SK-N-SH (cell line): ENCODE measurements around the gene ZNF346. TPM values are rescaled to one million over a fixed set of nuclear protein-coding genes. Genes with fewer than 3 reads are reported as not detected.

Source experiments
- CTCF ChIA-PET: fragments of 300-600, 350-600 bp; formaldehyde crosslinking; extraction: SDS; loops from one replicate; lab custom pipeline; 2021; lab: Yijun Ruan, JAX
- POLR2A ChIA-PET: fragments of 350-600 bp; sonication (Branson Sonifier 250); formaldehyde crosslinking; extraction: SDS; loops from one replicate; lab custom pipeline; 2020; ENCODE audit warnings: antibody characterized with exemption, inconsistent platforms; lab: Yijun Ruan, JAX
- DNase-seq: peaks from one replicate; pipeline ENCODE4 v3.0.0; 2012
- H2AFZ ChIP-seq: fragments of 200-600 bp; sonication (generic); 2 replicates; pipeline ENCODE4 v1.8.1; 2016; ENCODE audit warnings: antibody characterized with exemption, mild to moderate bottlenecking, low read depth
- H3F3A ChIP-seq: fragments of 200-600 bp; sonication (generic); replicated peaks from 2 replicates; pipeline ENCODE3; 2016; ENCODE audit warnings: antibody characterized with exemption, mild to moderate bottlenecking; ENCODE audit not compliant: insufficient read depth
- H3K27ac ChIP-seq, 2 experiments: fragments of 200-500 bp in 1 of 2; fragments of 200-600 bp in 1 of 2; sonication (Bioruptor generic) in 1 of 2; sonication (generic), shearing (Covaris generic) in 1 of 2; 2 replicates each; pipeline versions ENCODE4 v1.5.1 to v1.6.1; 2014 to 2016; ENCODE audit warnings: low read depth in 2 of 2, inconsistent platforms in 1 of 2, low read length in 1 of 2, mild to moderate bottlenecking in 1 of 2, mixed read lengths in 1 of 2
- H3K27me3 ChIP-seq: fragments of 200-600 bp; sonication (generic), shearing (Covaris generic); 2 replicates; pipeline ENCODE4 v1.6.1; 2016; ENCODE audit warnings: mixed run types; ENCODE audit not compliant: insufficient read depth
- H3K36me3 ChIP-seq, 2 experiments: fragments of 200-500 bp in 1 of 2; fragments of 200-600 bp in 1 of 2; sonication (Bioruptor generic) in 1 of 2; sonication (generic) in 1 of 2; replicated peaks in 1 of 2; 2 replicates each; pipeline versions ENCODE3 to v1.5.1; 2014 to 2016; ENCODE audit warnings: low read length in 1 of 2, mild to moderate bottlenecking in 1 of 2; ENCODE audit not compliant: insufficient read depth in 2 of 2, control insufficient read depth in 1 of 2
- H3K4me1 ChIP-seq, 2 experiments: fragments of 200-500 bp in 1 of 2; fragments of 200-600 bp in 1 of 2; sonication (Bioruptor generic) in 1 of 2; sonication (generic), shearing (Covaris generic) in 1 of 2; 2 replicates each; pipeline versions ENCODE4 v1.5.1 to v1.6.1; 2014 to 2016; ENCODE audit warnings: low read depth in 1 of 2, low read length in 1 of 2, mixed run types in 1 of 2; ENCODE audit not compliant: insufficient read depth in 2 of 2, control insufficient read depth in 1 of 2
- H3K4me2 ChIP-seq: fragments of 200-600 bp; sonication (generic), shearing (Covaris generic); 2 replicates; pipeline ENCODE4 v1.6.1; 2017; ENCODE audit warnings: mixed run types
- H3K4me3 ChIP-seq, 2 experiments: fragments of 200-500 bp in 1 of 2; fragments of 200-600 bp in 1 of 2; sonication (Bioruptor generic) in 1 of 2; sonication (generic), shearing (Covaris generic) in 1 of 2; 2 replicates each; pipeline versions ENCODE4 v1.5.1 to v1.8.1; 2014 to 2016; ENCODE audit warnings: low read depth in 2 of 2, inconsistent platforms in 1 of 2, low read length in 1 of 2, mild to moderate bottlenecking in 1 of 2, mixed read lengths in 1 of 2, moderate library complexity in 1 of 2
- H3K79me2 ChIP-seq: fragments of 200-600 bp; sonication (generic); 2 replicates; pipeline ENCODE4 v1.8.1; 2017; ENCODE audit warnings: mild to moderate bottlenecking; ENCODE audit not compliant: insufficient read depth
- H3K9ac ChIP-seq: fragments of 200-600 bp; sonication (generic); 2 replicates; pipeline ENCODE4 v1.6.1; 2017; ENCODE audit warnings: mixed run types
- H3K9me2 ChIP-seq: fragments of 200-600 bp; sonication (generic); 2 replicates; pipeline ENCODE4 v1.6.1; 2017; ENCODE audit warnings: mixed run types
- H3K9me3 ChIP-seq: fragments of 200-600 bp; sonication (generic); 2 replicates; pipeline ENCODE4 v1.6.1; 2017; ENCODE audit warnings: mixed run types, mild to moderate bottlenecking, moderate library complexity
- H4K20me1 ChIP-seq: fragments of 200-600 bp; sonication (generic); 2 replicates; pipeline ENCODE4 v1.6.1; 2017; ENCODE audit warnings: mild to moderate bottlenecking, mixed run types; ENCODE audit not compliant: insufficient read depth
- EP300 ChIP-seq, 2 experiments: IDR thresholded peaks; 2 replicates each; pipeline versions ENCODE4 v1.4.0 to v1.6.1; 2012; ENCODE audit warnings: borderline replicate concordance in 1 of 2, low read depth in 1 of 2, low read length in 1 of 2
- EZH2phosphoT487 ChIP-seq: fragments of 200-600 bp; sonication (generic); IDR thresholded peaks from 2 replicates; pipeline ENCODE4 v1.6.1; 2017; ENCODE audit warnings: low read depth, mixed run types, mild to moderate bottlenecking, antibody characterized with exemption, moderate library complexity, borderline replicate concordance
- FOXJ3 ChIP-seq: sonication (generic); formaldehyde crosslinking; IDR thresholded peaks from 2 replicates; pipeline ENCODE4 v1.5.1; 2020; ENCODE audit warnings: mild to moderate bottlenecking, missing genetic modification reagents
- FOXM1 ChIP-seq: IDR thresholded peaks from 2 replicates; pipeline ENCODE4 v1.4.0; 2012; ENCODE audit warnings: low read depth, mild to moderate bottlenecking
- MEF2A ChIP-seq: IDR thresholded peaks from 2 replicates; pipeline ENCODE4 v1.4.0; 2012; ENCODE audit warnings: low read depth, borderline replicate concordance
- MXI1 ChIP-seq: IDR thresholded peaks from 2 replicates; pipeline ENCODE4 v1.6.1; 2012; ENCODE audit warnings: mild to moderate bottlenecking, low read depth, low read length, improper control_type of control experiment
- NFIC ChIP-seq: IDR thresholded peaks from 2 replicates; pipeline ENCODE4 v1.4.0; 2012; ENCODE audit warnings: borderline replicate concordance
- RAD21 ChIP-seq: IDR thresholded peaks from 2 replicates; pipeline ENCODE4 v1.6.1; 2012; ENCODE audit warnings: mild to moderate bottlenecking, low read length
- RXRA ChIP-seq: IDR thresholded peaks from 2 replicates; pipeline ENCODE4 v1.4.0; 2012; ENCODE audit warnings: low read depth, mild to moderate bottlenecking, borderline replicate concordance
- SIN3A ChIP-seq: IDR thresholded peaks from 2 replicates; pipeline ENCODE4 v1.6.1; 2012; ENCODE audit warnings: low read depth, mild to moderate bottlenecking, low read length, moderate library complexity, borderline replicate concordance
- SMC3 ChIP-seq: IDR thresholded peaks from 2 replicates; pipeline ENCODE4 v1.6.1; 2012; ENCODE audit warnings: low read depth, low read length, improper control_type of control experiment
- WGBS: methylation state at CpG from one replicate; pipeline ENCODE4 v1.1.6; 2017; ENCODE audit warnings: low lambda C conversion rate; 5-methylcytosine and 5-hydroxymethylcytosine counted together
- polyA plus RNA-seq, 3 experiments: library from polyadenylated mRNA; depleted of rRNA; stranded (reverse); fragments of >200 nt; gene quantifications; 2 replicates each; pipeline ENCODE4 v1.2.3, GENCODE V29; 2012
- TF ChIP-seq, protein P1 (sequence below): fragments of 150-350 bp; IDR thresholded peaks from 2 replicates; pipeline ENCODE4 v1.6.1; 2016; ENCODE audit warnings: mild to moderate bottlenecking, low read depth, low read length
- TF ChIP-seq, protein P2 (sequence below): fragments of 200-600 bp; sonication (generic); IDR thresholded peaks from 2 replicates; pipeline ENCODE4 v1.6.1; 2017; ENCODE audit warnings: antibody characterized with exemption, mild to moderate bottlenecking, moderate library complexity

The ZNF346 gene
- polyA plus RNA-seq, 1 of the 3 experiments (the other 2 are of a cell fraction), result 15.1 TPM

DNA sequence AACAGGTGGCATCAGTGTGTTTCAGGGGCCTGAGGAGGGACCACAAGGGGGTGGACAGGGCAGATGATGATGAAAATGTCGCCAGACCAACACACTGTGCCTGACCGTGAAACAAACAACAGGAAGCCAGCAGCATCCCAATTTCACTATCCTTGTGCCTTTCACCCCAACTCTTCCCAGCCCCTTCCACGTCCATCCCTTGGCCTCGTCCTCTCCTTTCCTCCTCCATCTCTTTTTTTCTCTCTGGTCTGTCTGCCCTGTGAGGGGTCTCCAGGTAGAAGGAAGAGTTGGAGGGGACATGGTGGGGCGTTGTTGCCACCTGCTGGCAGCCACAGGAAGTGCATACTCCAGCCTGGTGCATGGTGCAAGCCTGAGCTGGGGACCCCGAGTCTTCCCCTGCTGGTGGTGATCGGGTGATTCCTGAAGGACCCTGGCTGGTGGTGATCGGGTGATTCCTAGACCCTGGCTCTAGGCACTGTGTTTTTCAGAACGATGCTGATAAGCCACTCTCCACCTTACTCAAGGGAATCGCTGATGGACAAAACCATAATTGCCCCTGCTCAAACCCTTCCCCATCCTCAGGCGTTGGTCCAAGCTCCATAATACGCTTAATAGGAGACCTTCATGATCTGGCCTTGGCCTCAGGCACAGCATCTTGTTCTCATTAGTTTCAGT, 89.4 kb downstream of the ZNF346 start:
- 23% methylated on average over 9 of the region's 12 CpGs for WGBS
- POLR2A ChIA-PET, result interaction anchor here (0.5 to 0.6 kb wide), 2 partner anchors 29 to 145 kb away, joined by 4 to 5 read pairs; no protein-coding TSS in a partner anchor
- DNase-seq, result peak; percentile 91
- no peak overlapping the region for H3K4me2 ChIP-seq
- H3K9ac ChIP-seq, result no peak overlapping the region
- no peaks in the 10 kb centered on the region for H3K9me2 ChIP-seq
- H3K27me3 ChIP-seq, result no peaks in the 10 kb centered on the region
- H3K9me3 ChIP-seq, result no peaks in the 10 kb centered on the region
- TF ChIP-seq SMC3, result peak; percentile 80
- no peak for TF ChIP-seq EZH2phosphoT487
- no peak for TF ChIP-seq MEF2A
- TF ChIP-seq FOXM1, result no peak
- TF ChIP-seq, protein P1, sequence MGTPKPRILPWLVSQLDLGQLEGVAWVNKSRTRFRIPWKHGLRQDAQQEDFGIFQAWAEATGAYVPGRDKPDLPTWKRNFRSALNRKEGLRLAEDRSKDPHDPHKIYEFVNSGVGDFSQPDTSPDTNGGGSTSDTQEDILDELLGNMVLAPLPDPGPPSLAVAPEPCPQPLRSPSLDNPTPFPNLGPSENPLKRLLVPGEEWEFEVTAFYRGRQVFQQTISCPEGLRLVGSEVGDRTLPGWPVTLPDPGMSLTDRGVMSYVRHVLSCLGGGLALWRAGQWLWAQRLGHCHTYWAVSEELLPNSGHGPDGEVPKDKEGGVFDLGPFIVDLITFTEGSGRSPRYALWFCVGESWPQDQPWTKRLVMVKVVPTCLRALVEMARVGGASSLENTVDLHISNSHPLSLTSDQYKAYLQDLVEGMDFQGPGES, result no peak
- TF ChIP-seq EP300 (IDR thresholded peaks at IDR 0.05; ENCODE audit: borderline replicate concordance in 1 of 2, low read depth in 1 of 2, low read length in 1 of 2), result no peak
- no peak for TF ChIP-seq NFIC
- no peak; the same call in 1 of the 2 replicates for TF ChIP-seq MXI1
- TF ChIP-seq, protein P2, sequence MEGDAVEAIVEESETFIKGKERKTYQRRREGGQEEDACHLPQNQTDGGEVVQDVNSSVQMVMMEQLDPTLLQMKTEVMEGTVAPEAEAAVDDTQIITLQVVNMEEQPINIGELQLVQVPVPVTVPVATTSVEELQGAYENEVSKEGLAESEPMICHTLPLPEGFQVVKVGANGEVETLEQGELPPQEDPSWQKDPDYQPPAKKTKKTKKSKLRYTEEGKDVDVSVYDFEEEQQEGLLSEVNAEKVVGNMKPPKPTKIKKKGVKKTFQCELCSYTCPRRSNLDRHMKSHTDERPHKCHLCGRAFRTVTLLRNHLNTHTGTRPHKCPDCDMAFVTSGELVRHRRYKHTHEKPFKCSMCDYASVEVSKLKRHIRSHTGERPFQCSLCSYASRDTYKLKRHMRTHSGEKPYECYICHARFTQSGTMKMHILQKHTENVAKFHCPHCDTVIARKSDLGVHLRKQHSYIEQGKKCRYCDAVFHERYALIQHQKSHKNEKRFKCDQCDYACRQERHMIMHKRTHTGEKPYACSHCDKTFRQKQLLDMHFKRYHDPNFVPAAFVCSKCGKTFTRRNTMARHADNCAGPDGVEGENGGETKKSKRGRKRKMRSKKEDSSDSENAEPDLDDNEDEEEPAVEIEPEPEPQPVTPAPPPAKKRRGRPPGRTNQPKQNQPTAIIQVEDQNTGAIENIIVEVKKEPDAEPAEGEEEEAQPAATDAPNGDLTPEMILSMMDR, result peak; percentile 97
- TF ChIP-seq RXRA, result no peak
- TF ChIP-seq RAD21, result peak; percentile 96
- TF ChIP-seq SIN3A, result no peak
- TF ChIP-seq FOXJ3, result no peak
- TF ChIP-seq, all 33 proteins: peak for 3
- Histone ChIP-seq H3F3A (no peaks in the 10 kb centered on the region), H3K27ac (no peak overlapping the region), H2AFZ (no peak overlapping the region), H3K4me3 (peak overlapping the region in 1 of 2 experiments; percentile 49; a peak in 1 of 4 replicates), H3K36me3 (no peaks in the 10 kb centered on the region), H3K4me1 (no peaks in the 10 kb centered on the region; a peak in 1 of 4 replicates), H3K79me2 (no peaks in the 10 kb centered on the region), H4K20me1 (no peaks in the 10 kb centered on the region)
- CTCF ChIA-PET, result interaction anchor here (0.5 to 7.6 kb wide), 40 partner anchors 9 to 463 kb away, joined by 3 to 141 read pairs (median 4); partner anchors contain the start of genes FGFR4, NSD1, PRELID1 and RAB24
